ENCODE results near the gene EPHA5. TPM values are rescaled to one million over a fixed set of nuclear protein-coding genes. Genes with fewer than 3 reads are reported as not detected.

Gene EPHA5
- total and polyA plus RNA-seq, 4 donors = 0.02 to 0.15 (median 0.11) TPM; not detected in 1

DNA sequence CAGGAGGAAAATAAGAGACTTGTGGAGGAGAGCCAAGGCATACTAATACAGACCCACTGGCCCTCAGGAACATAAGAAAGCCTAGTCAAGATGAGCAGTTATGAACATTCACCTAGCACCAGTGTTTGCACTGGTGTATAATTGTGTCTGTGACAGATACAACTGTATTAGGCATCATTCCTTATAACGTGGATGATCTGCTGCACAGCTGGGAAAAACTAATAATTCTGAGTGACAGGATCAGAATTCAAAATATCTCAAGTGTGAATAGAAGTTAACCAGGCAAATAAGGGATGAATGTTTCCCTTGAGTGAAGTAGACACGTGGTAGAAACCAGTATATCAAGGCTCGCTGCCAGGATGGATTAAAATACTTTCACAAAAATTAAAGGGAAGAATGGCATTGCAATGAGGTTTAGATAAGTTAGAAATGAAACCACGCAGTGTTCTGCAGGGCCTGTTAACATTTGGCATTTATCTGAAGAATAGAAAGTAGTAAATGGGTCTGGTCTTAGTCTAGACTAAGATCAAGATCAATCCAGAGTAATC lies 325.9 kb downstream of the EPHA5 start:
- Histone ChIP-seq H3K27me3 (ENCODE audit: control insufficient read depth in 3 of 3, insufficient read depth in 3 of 3, low read length in 2 of 3) (no peaks in the 10 kb centered on the region), H3K9ac (ENCODE audit: insufficient read depth in 1 of 2, low read length in 2 of 2) (no peak overlapping the region), H3K9me3 (ENCODE audit: control insufficient read depth in 4 of 4, insufficient read depth in 3 of 4, low read length in 3 of 4) (no peaks in the 10 kb centered on the region), H3K27ac (ENCODE audit: low read depth in 1 of 2, low read length in 1 of 2) (no peak overlapping the region), H3K4me3 (no peak overlapping the region), H3K36me3 (ENCODE audit: control insufficient read depth in 4 of 4, insufficient read depth in 4 of 4, low read length in 4 of 4) (no peaks in the 10 kb centered on the region), H3K4me1 (ENCODE audit: control insufficient read depth in 5 of 5, insufficient read depth in 5 of 5, low read length in 5 of 5) (no peaks in the 10 kb centered on the region)
- TF ChIP-seq, protein P1, sequence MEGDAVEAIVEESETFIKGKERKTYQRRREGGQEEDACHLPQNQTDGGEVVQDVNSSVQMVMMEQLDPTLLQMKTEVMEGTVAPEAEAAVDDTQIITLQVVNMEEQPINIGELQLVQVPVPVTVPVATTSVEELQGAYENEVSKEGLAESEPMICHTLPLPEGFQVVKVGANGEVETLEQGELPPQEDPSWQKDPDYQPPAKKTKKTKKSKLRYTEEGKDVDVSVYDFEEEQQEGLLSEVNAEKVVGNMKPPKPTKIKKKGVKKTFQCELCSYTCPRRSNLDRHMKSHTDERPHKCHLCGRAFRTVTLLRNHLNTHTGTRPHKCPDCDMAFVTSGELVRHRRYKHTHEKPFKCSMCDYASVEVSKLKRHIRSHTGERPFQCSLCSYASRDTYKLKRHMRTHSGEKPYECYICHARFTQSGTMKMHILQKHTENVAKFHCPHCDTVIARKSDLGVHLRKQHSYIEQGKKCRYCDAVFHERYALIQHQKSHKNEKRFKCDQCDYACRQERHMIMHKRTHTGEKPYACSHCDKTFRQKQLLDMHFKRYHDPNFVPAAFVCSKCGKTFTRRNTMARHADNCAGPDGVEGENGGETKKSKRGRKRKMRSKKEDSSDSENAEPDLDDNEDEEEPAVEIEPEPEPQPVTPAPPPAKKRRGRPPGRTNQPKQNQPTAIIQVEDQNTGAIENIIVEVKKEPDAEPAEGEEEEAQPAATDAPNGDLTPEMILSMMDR (IDR thresholded peaks at IDR 0.05; ENCODE audit: control extremely low read depth, extremely low read depth) = no peak
- no peak for ATAC-seq (ENCODE audit: insufficient read depth, low FRiP score)
- WGBS, 2 donors = 55 to 68% methylated on average over 4 of the region's 4 CpGs
- DNase-seq = peak in 2 of 3 donors; percentile 18 to 52

DNA sequence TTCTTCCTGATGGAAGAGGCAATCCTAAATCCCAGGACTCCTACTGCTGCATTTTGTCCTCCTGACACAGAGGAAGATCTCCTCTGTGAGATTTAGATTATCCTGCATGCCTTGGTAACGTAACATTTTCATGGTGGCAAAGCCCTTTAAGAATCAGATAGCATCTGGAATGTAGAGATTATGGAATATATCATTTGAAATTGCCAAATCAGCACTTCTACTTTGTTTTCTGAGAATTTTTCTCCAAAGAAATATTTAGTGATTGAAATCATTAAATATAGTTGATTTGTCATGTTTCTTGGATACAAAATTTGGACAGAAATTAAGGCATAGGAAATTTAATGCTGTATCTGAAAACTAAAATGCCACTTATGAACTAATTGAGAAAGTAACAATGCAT lies 326.9 kb downstream of the EPHA5 start:
- Histone ChIP-seq H3K9ac (ENCODE audit: insufficient read depth in 1 of 2, low read length in 2 of 2) (no peak overlapping the region), H3K4me1 (ENCODE audit: control insufficient read depth in 5 of 5, insufficient read depth in 5 of 5, low read length in 5 of 5) (no peaks in the 10 kb centered on the region), H3K9me3 (ENCODE audit: control insufficient read depth in 4 of 4, insufficient read depth in 3 of 4, low read length in 3 of 4) (no peaks in the 10 kb centered on the region), H3K36me3 (ENCODE audit: control insufficient read depth in 4 of 4, insufficient read depth in 4 of 4, low read length in 4 of 4) (no peaks in the 10 kb centered on the region), H3K27ac (ENCODE audit: low read depth in 1 of 2, low read length in 1 of 2) (no peak overlapping the region), H3K27me3 (ENCODE audit: control insufficient read depth in 3 of 3, insufficient read depth in 3 of 3, low read length in 2 of 3) (no peaks in the 10 kb centered on the region), H3K4me3 (no peak overlapping the region)
- ATAC-seq (ENCODE audit: insufficient read depth, low FRiP score) (no peak), DNase-seq (no peak)
- WGBS, 2 donors = 78 to 79% methylated on average over 1 of the region's 1 CpG
- TF ChIP-seq, protein P1 (IDR thresholded peaks at IDR 0.05; ENCODE audit: control extremely low read depth, extremely low read depth) = no peak

DNA sequence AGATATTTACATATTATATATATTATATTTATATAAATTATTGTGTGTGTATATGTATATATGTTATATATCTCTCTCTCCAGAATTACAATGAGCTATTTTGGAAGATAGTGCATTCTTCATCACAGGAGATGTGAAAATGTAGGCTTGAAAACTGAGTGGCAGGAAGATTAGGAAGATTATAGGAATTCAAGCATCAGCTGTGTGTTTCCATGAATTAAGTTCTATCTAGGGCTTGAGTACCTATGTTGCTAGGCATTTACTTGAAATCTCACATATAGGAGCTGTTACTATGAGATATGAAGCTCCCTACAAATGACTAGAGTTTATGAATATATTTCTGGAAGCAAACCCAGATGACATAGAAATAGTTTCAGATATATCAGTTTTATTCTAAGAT lies 328.7 kb downstream of the EPHA5 start:
- Histone ChIP-seq H3K36me3 (ENCODE audit: control insufficient read depth in 4 of 4, insufficient read depth in 4 of 4, low read length in 4 of 4) (no peaks in the 10 kb centered on the region), H3K27ac (ENCODE audit: low read depth in 1 of 2, low read length in 1 of 2) (no peak overlapping the region), H3K9ac (ENCODE audit: insufficient read depth in 1 of 2, low read length in 2 of 2) (no peak overlapping the region), H3K4me3 (no peak overlapping the region), H3K27me3 (ENCODE audit: control insufficient read depth in 3 of 3, insufficient read depth in 3 of 3, low read length in 2 of 3) (no peaks in the 10 kb centered on the region), H3K4me1 (ENCODE audit: control insufficient read depth in 5 of 5, insufficient read depth in 5 of 5, low read length in 5 of 5) (no peaks in the 10 kb centered on the region), H3K9me3 (ENCODE audit: control insufficient read depth in 4 of 4, insufficient read depth in 3 of 4, low read length in 3 of 4) (no peaks in the 10 kb centered on the region)
- no peak for ATAC-seq (ENCODE audit: insufficient read depth, low FRiP score)
- DNase-seq = no peak
- TF ChIP-seq, protein P1 (IDR thresholded peaks at IDR 0.05; ENCODE audit: control extremely low read depth, extremely low read depth) = no peak
